Right atrium auricular region (tissue), 2 donors: ENCODE measurements around the gene STRADA. TPM values are rescaled to one million over a fixed set of nuclear protein-coding genes. Genes with fewer than 3 reads are reported as not detected.

Experiments
- DNase-seq: peaks from one replicate; pipeline ENCODE4 v3.0.0-alpha.2; 2019; ENCODE audit warnings: low spot score
- H3K27ac ChIP-seq, 2 donors: fragments of 200-600 bp; sonication (generic); 1 replicate in 1 of 2; 2 replicates in 1 of 2; pipeline ENCODE4 v1.5.1; 2016 to 2019
- H3K27me3 ChIP-seq, 2 donors: fragments of 200-600 bp; sonication (generic); one replicate each; pipeline versions ENCODE4 v1.5.1 to v1.6.0; 2017 to 2019
- H3K36me3 ChIP-seq: fragments of 200-600 bp; sonication (generic); one replicate; pipeline ENCODE4 v1.5.1; 2016
- H3K4me1 ChIP-seq, 2 donors: fragments of 200-600 bp; sonication (generic); one replicate each; pipeline versions ENCODE4 v1.5.1 to v1.6.0; 2017 to 2019
- H3K4me3 ChIP-seq, 2 donors: fragments of 200-600 bp; sonication (generic); 1 replicate in 1 of 2; 2 replicates in 1 of 2; pipeline ENCODE4 v1.5.1; 2017 to 2019; ENCODE audit warnings: mild to moderate bottlenecking in 1 of 2, moderate library complexity in 1 of 2
- H3K9me3 ChIP-seq, 2 donors: fragments of 200-600 bp; sonication (generic); one replicate each; pipeline ENCODE4 v1.5.1; 2019
- CTCF ChIP-seq, 2 donors: fragments of 200-600 bp; sonication (generic); IDR thresholded peaks; one replicate each; pipeline ENCODE4 v1.5.1; 2019; ENCODE audit warnings: antibody characterized with exemption in 2 of 2
- total RNA-seq, 2 donors: library from RNA; depleted of rRNA; stranded (reverse); fragments of >200 nt; gene quantifications; one replicate each; pipeline ENCODE4 v1.1.0, GENCODE V29; 2016

Gene STRADA
- total RNA-seq, 2 donors from 2014 or later = 13.1 to 14.4 TPM

- Histone ChIP-seq H3K36me3 (peaks cover 61% of the 10 kb centered on the region), H3K27ac (no peak overlapping the region), H3K4me3 (no peak overlapping the region), H3K4me1 (peaks cover 0 to 9% of the 10 kb centered on the region in 2 donors), H3K27me3 (no peaks in the 10 kb centered on the region), H3K9me3 (no peaks in the 10 kb centered on the region)
- no peak for DNase-seq
- no peak for TF ChIP-seq CTCF (IDR thresholded peaks at IDR 0.05)
Measured at GRCh38 chr17:63665527-63666214, 75.9 kb downstream of the STRADA start.

- Histone ChIP-seq H3K27me3 (no peaks in the 10 kb centered on the region), H3K4me1 (peaks cover 0 to 2% of the 10 kb centered on the region in 2 donors), H3K27ac (no peak overlapping the region), H3K4me3 (no peak overlapping the region), H3K36me3 (peaks cover 65% of the 10 kb centered on the region), H3K9me3 (no peaks in the 10 kb centered on the region)
- TF ChIP-seq CTCF (IDR thresholded peaks at IDR 0.05) = no peak
- no peak for DNase-seq
Measured at GRCh38 chr17:63659850-63660249, 81.7 kb downstream of the STRADA start.

- H3K36me3 ChIP-seq = peaks cover 74% of the 10 kb centered on the region
- no peak for DNase-seq
- TF ChIP-seq CTCF (IDR thresholded peaks at IDR 0.05) = no peak
Measured at GRCh38 chr17:63658366-63658765, 83.2 kb downstream of the STRADA start.

GRCh38 chr17:63657786-63658185 lies 83.8 kb downstream of the STRADA start:
- no peak for TF ChIP-seq CTCF (IDR thresholded peaks at IDR 0.05)
- H3K36me3 ChIP-seq = peaks cover 73% of the 10 kb centered on the region

More at GRCh38 chr17:63658366-63658765, 83.2 kb downstream of the STRADA start:
- no peak overlapping the region for H3K27ac ChIP-seq
- H3K9me3 ChIP-seq = no peaks in the 10 kb centered on the region
- no peaks in the 10 kb centered on the region for H3K27me3 ChIP-seq
- H3K4me1 ChIP-seq = no peaks in the 10 kb centered on the region
- no peak overlapping the region for H3K4me3 ChIP-seq

DNA sequence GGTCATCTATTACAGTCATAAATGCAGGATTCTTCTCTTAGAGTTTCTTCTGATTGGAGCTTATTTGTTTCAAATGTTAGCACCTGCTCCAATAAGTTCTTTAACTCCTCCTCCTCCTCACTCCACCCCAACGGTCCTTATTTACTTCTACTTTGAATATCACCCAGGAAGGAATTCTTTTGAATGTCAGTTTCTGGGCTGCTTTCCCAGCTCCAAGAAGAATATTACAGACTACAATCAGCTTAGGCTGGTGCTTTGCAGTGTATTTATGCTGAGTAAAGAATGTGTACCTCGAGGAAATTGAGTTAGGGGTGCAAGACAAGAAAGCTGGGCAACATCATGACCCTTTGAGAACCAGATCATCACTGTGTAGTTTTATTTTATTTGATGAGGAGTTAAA lies 88.5 kb downstream of the STRADA start:
- Histone ChIP-seq H3K4me3 (no peak overlapping the region), H3K9me3 (no peaks in the 10 kb centered on the region), H3K27me3 (no peaks in the 10 kb centered on the region), H3K27ac (no peak overlapping the region), H3K4me1 (peaks cover 0 to 6% of the 10 kb centered on the region in 2 donors), H3K36me3 (peaks cover 38% of the 10 kb centered on the region)
- no peak for TF ChIP-seq CTCF (IDR thresholded peaks at IDR 0.05)
- DNase-seq = no peak

More at GRCh38 chr17:63657786-63658185, 83.8 kb downstream of the STRADA start:
- Histone ChIP-seq H3K4me1 (no peaks in the 10 kb centered on the region), H3K9me3 (no peaks in the 10 kb centered on the region), H3K4me3 (no peak overlapping the region), H3K27me3 (no peaks in the 10 kb centered on the region), H3K27ac (no peak overlapping the region)
- no peak for DNase-seq

Other genes starting within 250 kb of the STRADA start
- not detected for gene KCNH6, start 218.4 kb downstream of the STRADA start, total RNA-seq
- gene DCAF7, start 191.3 kb downstream of the STRADA start, total RNA-seq = 10 to 100 TPM; 26.9 to 31.8 TPM
- 10 to 100 TPM; 18.2 to 27.7 TPM for gene TACO1, start 140.9 kb downstream of the STRADA start, total RNA-seq
- 10 to 100 TPM; 38.2 to 94.7 TPM for gene MAP3K3, start 119.4 kb downstream of the STRADA start, total RNA-seq
- gene LIMD2, start 41.7 kb downstream of the STRADA start, total RNA-seq = 1 to 10 TPM; 2.7 to 5.6 TPM
- 10 to 100 TPM; 57.1 to 69.7 TPM for gene CCDC47, start 31.8 kb upstream of the STRADA start, total RNA-seq
- 10 to 100 TPM; 39.9 to 41.0 TPM for gene DDX42, start 32.4 kb upstream of the STRADA start, total RNA-seq
- gene PSMC5, start 85.6 kb upstream of the STRADA start, total RNA-seq = 100 to 1,000 TPM in 1 of 2 donors, 10 to 100 TPM in 1; 59.3 to 105 TPM
- 10 to 100 TPM; 24.3 to 58.0 TPM for gene FTSJ3, start 85.9 kb upstream of the STRADA start, total RNA-seq
- 10 to 100 TPM; 30.4 to 51.3 TPM for gene SMARCD2, start 100.9 kb upstream of the STRADA start, total RNA-seq
- not detected for gene CSH2, start 131.9 kb upstream of the STRADA start, total RNA-seq
- gene GH2, start 140.1 kb upstream of the STRADA start, total RNA-seq = not detected
- not detected for gene CSH1, start 154.8 kb upstream of the STRADA start, total RNA-seq
- gene CSHL1, start 169.5 kb upstream of the STRADA start, total RNA-seq = not detected
- not detected for gene GH1, start 177.0 kb upstream of the STRADA start, total RNA-seq
- gene CD79B, start 190.5 kb upstream of the STRADA start, total RNA-seq = 1 to 10 TPM; 2.2 to 7.3 TPM
- 1 to 10 TPM in 1 of 2 donors, under 1 TPM in 1; 0.74 to 2.5 TPM for gene SCN4A, start 231.1 kb upstream of the STRADA start, total RNA-seq